Upper lobe of left lung (tissue), 6 donors: ENCODE data around the gene RIPK1. TPM values are rescaled to one million over a fixed set of nuclear protein-coding genes. Genes with fewer than 3 reads are reported as not detected.

ENCODE experiments used
- ATAC-seq, 2 donors: fragments of 200-7000 bp; cut with Tn5 transposase; one replicate each; pipeline ENCODE4 v1.9.1; 2022; ENCODE audit warnings: mild to moderate bottlenecking in 2 of 2, moderate library complexity in 2 of 2; ENCODE audit not compliant: low FRiP score in 2 of 2
- DNase-seq, 2 donors: peaks; one replicate each; pipeline ENCODE4 v3.0.0-alpha.2; 2019 to 2020
- H3K27ac ChIP-seq, 4 donors: fragments of 200-600 bp; sonication (generic); one replicate each; pipeline ENCODE4 v1.5.1; 2016 to 2019
- H3K27me3 ChIP-seq, 4 donors: fragments of 200-600 bp; sonication (generic); one replicate each; pipeline ENCODE4 v1.5.1; 2017 to 2019
- H3K36me3 ChIP-seq, 4 donors: fragments of 200-600 bp; sonication (generic); one replicate each; pipeline ENCODE4 v1.5.1; 2016 to 2019
- H3K4me1 ChIP-seq, 4 donors: fragments of 200-600 bp; sonication (generic); one replicate each; pipeline ENCODE4 v1.5.1; 2018 to 2019
- H3K4me3 ChIP-seq, 4 donors: fragments of 200-600 bp; sonication (generic); one replicate each; pipeline ENCODE4 v1.5.1; 2017 to 2019; ENCODE audit warnings: mild to moderate bottlenecking in 2 of 4, moderate library complexity in 1 of 4
- H3K9me3 ChIP-seq, 4 donors: fragments of 200-600 bp; sonication (generic); one replicate each; pipeline ENCODE4 v1.5.1; 2018 to 2019
- EP300 ChIP-seq, 4 donors: sonication (generic); formaldehyde crosslinking; IDR thresholded peaks; one replicate each; pipeline ENCODE4 v1.5.1; 2017; ENCODE audit warnings: antibody characterized with exemption in 4 of 4, control low read depth in 2 of 4
- POLR2A ChIP-seq, 4 donors: fragments of 450-650 bp; IDR thresholded peaks; one replicate each; pipeline ENCODE4 v1.5.1; 2016 to 2017; ENCODE audit warnings: antibody characterized with exemption in 4 of 4, mild to moderate bottlenecking in 2 of 4
- POLR2AphosphoS5 ChIP-seq, 2 donors: sonication (generic); formaldehyde crosslinking; IDR thresholded peaks; one replicate each; pipeline ENCODE4 v1.5.1; 2017; ENCODE audit warnings: antibody characterized with exemption in 2 of 2
- WGBS, 2 donors: methylation state at CpG; one replicate each; pipeline ENCODE4 v1.1.5; 2017 to 2018; 5-methylcytosine and 5-hydroxymethylcytosine counted together
- small RNA-seq, 4 donors: library from RNA; depleted of rRNA; stranded (forward); fragments of <200 nt; gene quantifications; one replicate each; pipeline ENCODE3, GENCODE V24; 2016
- total RNA-seq, 6 donors: library from RNA; depleted of rRNA in 4 of 6; stranded (reverse); fragments of >200 nt in 4 of 6; gene quantifications; one replicate each; pipeline versions ENCODE4 v1.1.0 to v1.2.1, GENCODE V29; 2016 to 2021
- TF ChIP-seq, protein P1 (sequence below), 6 experiments: fragments of 450-650 bp in 4 of 6; fragments of 200-600 bp in 2 of 6; sonication (generic) in 2 of 6; IDR thresholded peaks; one replicate each; pipeline ENCODE4 v1.5.1; 2016 to 2019; ENCODE audit warnings: antibody characterized with exemption in 6 of 6
- donor health status: DM: no; HTN: no; CAD: no; lungs with moderate emphysema.
- donor health status: DM: no; HTN: yes; CAD: no; lungs with severe emphysema.

RIPK1 gene
- total RNA-seq, 6 donors from 2014 or later: 20.6 to 35.6 (median 26.6) TPM

DNA sequence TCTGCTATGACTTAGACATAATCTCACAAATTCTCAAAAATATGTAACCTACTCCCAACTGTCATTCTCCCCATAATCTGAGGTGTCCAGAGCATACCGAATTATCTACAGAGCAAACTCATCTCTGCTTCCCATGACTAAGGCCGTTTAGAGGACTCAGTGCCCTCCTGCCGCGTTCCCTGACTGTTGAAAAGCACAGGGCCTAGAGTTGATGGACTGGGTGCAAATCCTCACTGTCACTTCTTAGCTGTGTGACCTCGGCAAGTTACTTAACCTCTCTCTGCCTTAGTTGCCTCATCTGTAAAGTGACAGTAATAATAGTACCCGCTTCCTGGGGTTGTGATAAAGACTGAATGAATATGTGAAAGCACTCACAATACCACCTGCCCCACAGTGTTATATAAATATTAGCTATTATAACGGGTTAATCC is 93.8 kb downstream of the RIPK1 start:
- Histone ChIP-seq H3K27me3 (no peaks in the 10 kb centered on the region), H3K36me3 (no peaks in the 10 kb centered on the region), H3K9me3 (no peaks in the 10 kb centered on the region), H3K4me1 (peaks cover 5 to 24% (median 8%) of the 10 kb centered on the region in 4 donors), H3K4me3 (peak overlapping the region in 3 of 4 donors; percentile 50 to 87 (median 76)), H3K27ac (peak overlapping the region in 3 of 4 donors; percentile 84 to 90 (median 90))
- ATAC-seq (no peak), DNase-seq (no peak)
- no peak for TF ChIP-seq POLR2AphosphoS5 (IDR thresholded peaks at IDR 0.05)
- TF ChIP-seq, protein P1, sequence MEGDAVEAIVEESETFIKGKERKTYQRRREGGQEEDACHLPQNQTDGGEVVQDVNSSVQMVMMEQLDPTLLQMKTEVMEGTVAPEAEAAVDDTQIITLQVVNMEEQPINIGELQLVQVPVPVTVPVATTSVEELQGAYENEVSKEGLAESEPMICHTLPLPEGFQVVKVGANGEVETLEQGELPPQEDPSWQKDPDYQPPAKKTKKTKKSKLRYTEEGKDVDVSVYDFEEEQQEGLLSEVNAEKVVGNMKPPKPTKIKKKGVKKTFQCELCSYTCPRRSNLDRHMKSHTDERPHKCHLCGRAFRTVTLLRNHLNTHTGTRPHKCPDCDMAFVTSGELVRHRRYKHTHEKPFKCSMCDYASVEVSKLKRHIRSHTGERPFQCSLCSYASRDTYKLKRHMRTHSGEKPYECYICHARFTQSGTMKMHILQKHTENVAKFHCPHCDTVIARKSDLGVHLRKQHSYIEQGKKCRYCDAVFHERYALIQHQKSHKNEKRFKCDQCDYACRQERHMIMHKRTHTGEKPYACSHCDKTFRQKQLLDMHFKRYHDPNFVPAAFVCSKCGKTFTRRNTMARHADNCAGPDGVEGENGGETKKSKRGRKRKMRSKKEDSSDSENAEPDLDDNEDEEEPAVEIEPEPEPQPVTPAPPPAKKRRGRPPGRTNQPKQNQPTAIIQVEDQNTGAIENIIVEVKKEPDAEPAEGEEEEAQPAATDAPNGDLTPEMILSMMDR (IDR thresholded peaks at IDR 0.05): no peak
- TF ChIP-seq EP300 (IDR thresholded peaks at IDR 0.05): no peak
- no peak for TF ChIP-seq POLR2A (IDR thresholded peaks at IDR 0.05)
- 57 to 62% methylated on average over 6 to 7 of the region's 7 CpGs for WGBS, 2 donors

DNA sequence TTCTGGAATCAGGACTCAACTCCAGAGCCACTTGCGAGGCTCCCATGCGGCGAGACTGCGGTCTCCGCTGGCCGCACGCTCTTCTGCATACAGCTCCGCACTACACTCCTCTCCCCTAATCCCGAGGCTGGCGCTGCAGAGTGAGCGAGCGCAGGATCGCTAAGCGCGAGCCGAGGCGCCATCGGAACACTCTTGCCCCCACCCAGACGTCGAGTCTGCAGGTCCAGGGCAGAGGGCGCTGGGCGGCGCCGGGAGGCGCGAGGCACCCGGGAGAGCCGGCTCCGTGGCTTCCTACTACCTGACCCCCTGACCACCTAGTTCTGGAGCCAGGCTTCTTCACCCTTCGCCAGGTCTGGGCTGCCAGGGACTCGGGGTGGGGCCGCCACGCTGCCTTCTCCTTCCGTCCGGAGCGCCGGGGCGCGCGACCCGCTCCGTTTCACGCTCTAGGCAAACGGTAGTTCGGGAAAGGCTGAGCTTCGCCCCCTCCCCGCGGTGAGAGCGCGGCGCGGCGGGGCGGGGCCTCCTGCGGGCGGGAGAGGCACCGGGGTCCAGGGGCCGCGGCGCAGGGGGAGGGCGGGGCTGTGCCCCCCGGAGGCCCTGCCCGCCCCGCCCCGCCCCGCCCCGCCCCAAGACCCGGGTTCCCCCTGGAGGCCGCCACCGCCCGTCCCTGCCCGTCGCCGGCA is 94.4 kb downstream of the RIPK1 start:
- Histone ChIP-seq H3K4me1 (peaks cover 5 to 22% (median 7%) of the 10 kb centered on the region in 4 donors), H3K27me3 (no peaks in the 10 kb centered on the region), H3K9me3 (no peaks in the 10 kb centered on the region), H3K36me3 (no peaks in the 10 kb centered on the region), H3K4me3 (peak overlapping the region; percentile 50 to 87 (median 68)), H3K27ac (peak overlapping the region; percentile 84 to 90 (median 87))
- peak; percentile 72 to 95 for DNase-seq
- peak; percentile 91 to 92 for ATAC-seq
- 0% methylated on average over 8 to 19 of the region's 74 CpGs for WGBS, 2 donors
- peak in 2 of 4 donors; percentile 57 to 71 for TF ChIP-seq POLR2A (IDR thresholded peaks at IDR 0.05)
- TF ChIP-seq EP300 (IDR thresholded peaks at IDR 0.05): no peak
- TF ChIP-seq POLR2AphosphoS5 (IDR thresholded peaks at IDR 0.05): peak; percentile 18 to 40
- TF ChIP-seq, protein P1 (IDR thresholded peaks at IDR 0.05): peak in 4 of 6 experiments; percentile 22 to 53 (median 34)

DNA sequence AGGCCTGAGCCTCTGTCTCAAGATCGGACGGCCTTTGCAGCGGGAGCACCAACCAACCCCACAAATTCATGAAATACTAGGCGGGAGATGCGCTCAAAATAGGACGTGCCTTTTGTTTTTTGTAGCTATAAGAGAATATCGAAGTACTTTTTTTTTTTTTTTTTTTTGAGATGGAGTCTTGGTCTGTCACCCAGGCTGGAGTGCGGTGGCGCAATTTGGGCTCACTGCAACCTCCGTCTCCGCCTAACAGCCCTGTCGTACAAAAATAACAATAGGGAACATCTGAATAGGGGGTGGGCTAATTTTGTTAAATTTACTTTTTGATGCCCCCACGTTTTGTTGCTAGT is 94.9 kb downstream of the RIPK1 start:
- Histone ChIP-seq H3K4me3 (peak overlapping the region in 3 of 4 donors; percentile 50 to 87 (median 76)), H3K27ac (peak overlapping the region; percentile 84 to 90 (median 87)), H3K4me1 (peaks cover 5 to 18% (median 6%) of the 10 kb centered on the region in 4 donors), H3K9me3 (no peaks in the 10 kb centered on the region), H3K27me3 (no peaks in the 10 kb centered on the region), H3K36me3 (no peaks in the 10 kb centered on the region)
- peak in 1 of 2 donors; percentile 3 for ATAC-seq
- 22 to 24% methylated on average over 13 of the region's 13 CpGs for WGBS, 2 donors
- no peak for TF ChIP-seq EP300 (IDR thresholded peaks at IDR 0.05)
- TF ChIP-seq, protein P1 (IDR thresholded peaks at IDR 0.05): no peak
- no peak for TF ChIP-seq POLR2AphosphoS5 (IDR thresholded peaks at IDR 0.05)
- no peak for TF ChIP-seq POLR2A (IDR thresholded peaks at IDR 0.05)
- peak in 1 of 2 donors; percentile 59 for DNase-seq

DNA sequence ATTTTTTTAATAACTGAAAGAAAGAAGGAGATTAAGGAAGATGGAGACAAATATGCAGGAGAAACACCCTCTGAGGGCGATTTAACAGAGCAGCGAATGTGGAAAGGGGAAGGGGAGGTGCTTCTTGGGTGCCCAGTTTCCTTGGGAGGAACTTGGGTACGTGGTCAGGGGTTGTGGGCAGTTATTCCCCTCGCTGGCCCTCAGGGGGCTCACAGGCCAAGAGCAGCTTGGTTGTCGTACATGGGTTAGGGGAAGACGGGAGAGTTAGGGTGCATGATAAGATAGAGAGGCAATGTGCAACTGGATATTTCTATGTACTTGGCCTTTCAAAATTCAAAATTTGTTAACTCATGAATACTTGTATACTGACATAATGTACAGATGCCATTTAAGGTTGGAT is 96.1 kb downstream of the RIPK1 start:
- no peak overlapping the region for H3K4me3 ChIP-seq
- WGBS, 2 donors: 69 to 86% methylated on average over 6 of the region's 6 CpGs
- H3K27me3 ChIP-seq: no peaks in the 10 kb centered on the region
- H3K36me3 ChIP-seq: no peaks in the 10 kb centered on the region
- H3K27ac ChIP-seq: no peak overlapping the region
- no peaks in the 10 kb centered on the region for H3K9me3 ChIP-seq
- DNase-seq: no peak
- peaks cover 5 to 18% (median 6%) of the 10 kb centered on the region in 4 donors for H3K4me1 ChIP-seq
- ATAC-seq: no peak
- TF ChIP-seq POLR2A (IDR thresholded peaks at IDR 0.05) (no peak), POLR2AphosphoS5 (IDR thresholded peaks at IDR 0.05) (no peak), EP300 (IDR thresholded peaks at IDR 0.05) (no peak)
- TF ChIP-seq, protein P1 (IDR thresholded peaks at IDR 0.05): no peak

Small RNA genes within 50 kb of the gene (small RNA-seq; reads per million reads assigned to genes)
- gene AL133351.4 (0 reads per million in 4 donors), gene RNA5SP201 (0 reads per million in 4 donors)

Other genes starting within 250 kb of the RIPK1 start
- 100 to 1,000 TPM in 4 of 6 donors, 10 to 100 TPM in 2; 56.6 to 184 (median 102) TPM for gene SERPINB1, start 226.6 kb upstream of the RIPK1 start, total RNA-seq
- 10 to 100 TPM in 2 of 6 donors, 1 to 10 TPM in 4; 7.7 to 14.0 (median 9.3) TPM for gene SERPINB9, start 165.2 kb upstream of the RIPK1 start, total RNA-seq
- 100 to 1,000 TPM; 133 to 181 (median 150) TPM for gene SERPINB6, start 96.9 kb upstream of the RIPK1 start, total RNA-seq
- gene NQO2, start 68.6 kb upstream of the RIPK1 start, total RNA-seq: 10 to 100 TPM; 10.6 to 34.3 (median 18.6) TPM
- 10 to 100 TPM in 3 of 6 donors, 1 to 10 TPM in 3; 6.3 to 16.8 (median 11.2) TPM for gene BPHL, start 50.2 kb downstream of the RIPK1 start, total RNA-seq
- 10 to 100 TPM in 5 of 6 donors, 1 to 10 TPM in 1; 6.3 to 29.5 (median 15.1) TPM for gene TUBB2A, start 89.0 kb downstream of the RIPK1 start, total RNA-seq
- 1 to 10 TPM in 4 of 6 donors, under 1 TPM in 1, not detected in 1; 0.67 to 4.1 (median 1.7) TPM for gene TUBB2B, start 159.2 kb downstream of the RIPK1 start, total RNA-seq
- gene PSMG4, start 190.5 kb downstream of the RIPK1 start, total RNA-seq: 10 to 100 TPM; 17.0 to 24.5 (median 22.9) TPM